Testis (tissue), 3 donors: ENCODE results near the gene INHBB. TPM values are rescaled to one million over a fixed set of nuclear protein-coding genes. Genes with fewer than 3 reads are reported as not detected.

ENCODE experiments used
- DNase-seq: peaks from one replicate; pipeline ENCODE4 v3.0.0-alpha.2; 2019
- H3K27ac ChIP-seq, 2 donors: fragments of 200-600 bp; sonication (generic); one replicate each; pipeline ENCODE4 v1.5.1; 2019
- H3K27me3 ChIP-seq: fragments of 200-600 bp; sonication (generic); one replicate; pipeline ENCODE4 v1.5.1; 2019
- H3K36me3 ChIP-seq: fragments of 200-600 bp; sonication (generic); one replicate; pipeline ENCODE4 v1.5.1; 2017; ENCODE audit warnings: low read depth; ENCODE audit errors: missing control alignments
- H3K4me1 ChIP-seq: fragments of 200-600 bp; sonication (generic); one replicate; pipeline ENCODE4 v1.5.1; 2019
- H3K4me3 ChIP-seq, 2 donors: fragments of 200-600 bp; sonication (generic); one replicate each; pipeline ENCODE4 v1.5.1; 2017 to 2019
- H3K9me3 ChIP-seq: fragments of 200-600 bp; sonication (generic); one replicate; pipeline ENCODE4 v1.5.1; 2017
- CTCF ChIP-seq, 3 experiments: fragments of 450-650 bp in 2 of 3; fragments of 200-600 bp in 1 of 3; sonication (generic) in 1 of 3; IDR thresholded peaks; one replicate each; pipeline ENCODE4 v1.5.1; 2016 to 2019; ENCODE audit warnings: antibody characterized with exemption in 3 of 3, mild to moderate bottlenecking in 2 of 3, moderate library complexity in 1 of 3
- POLR2A ChIP-seq: fragments of 450-650 bp; IDR thresholded peaks from one replicate; pipeline ENCODE4 v1.6.1; 2017; ENCODE audit warnings: antibody characterized with exemption, mild to moderate bottlenecking, moderate library complexity
- WGBS, 2 donors: methylation state at CpG; one replicate each; pipeline ENCODE4 v1.1.5; 2018; 5-methylcytosine and 5-hydroxymethylcytosine counted together
- intact Hi-C: fragments of 100-400 bp; cut with DNase I; formaldehyde crosslinking; loops from one replicate; pipeline ENCODE4 v1.15.1; 2023; ENCODE audit warnings: low total_unique reads
- polyA plus RNA-seq: library from polyadenylated mRNA; stranded (reverse); fragments of 350-450 nt; fragmentation: Illumina TruSeq; extraction: RNeasy Lipid Tissue Mini Kit (QIAGEN cat#74804); gene quantifications from one replicate; pipeline ENCODE4 v1.2.3, GENCODE V29; 2014; ENCODE audit warnings: low read depth, low replicate concordance; ENCODE audit not compliant: insufficient read depth
- total RNA-seq, 2 donors: library from RNA; depleted of rRNA; stranded (reverse); fragments of >200 nt; gene quantifications; one replicate each; pipeline ENCODE4 v1.2.3, GENCODE V29; 2016

The INHBB gene
- total and polyA plus RNA-seq, 3 donors from 2014 or later, result 46.1 to 123 (median 55.4) TPM

DNA sequence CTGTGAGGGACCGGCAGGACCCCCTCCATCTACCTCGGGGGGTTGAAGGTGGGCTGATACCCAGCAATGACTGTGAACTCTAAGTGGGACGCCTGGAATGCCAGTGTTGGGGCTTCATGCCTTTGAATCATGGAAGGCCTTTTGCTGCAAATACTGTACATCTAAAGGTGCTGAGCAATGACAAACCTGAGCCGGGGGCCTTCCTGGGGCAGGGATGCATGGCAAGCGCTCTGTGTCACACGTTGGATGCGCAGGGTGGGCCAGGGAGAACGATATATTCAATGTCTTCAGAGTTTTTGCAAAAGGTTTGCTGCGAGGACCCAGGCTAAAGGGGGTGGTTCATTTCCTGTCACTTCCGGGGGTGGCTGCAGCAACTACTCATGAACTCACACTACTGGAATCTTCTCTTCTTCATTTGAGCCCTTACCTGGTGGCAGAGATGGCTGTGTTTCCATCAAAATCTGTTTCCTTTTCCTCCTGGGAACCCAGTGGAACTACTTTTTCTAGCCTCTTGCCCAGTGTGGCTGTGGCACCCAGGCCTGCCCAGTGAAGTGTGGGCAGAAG, 24.1 kb upstream of the INHBB start:
- Histone ChIP-seq H3K36me3 (no peaks in the 10 kb centered on the region), H3K27me3 (no peaks in the 10 kb centered on the region), H3K9me3 (no peaks in the 10 kb centered on the region), H3K4me1 (peaks cover 26% of the 10 kb centered on the region), H3K27ac (no peak overlapping the region), H3K4me3 (no peak overlapping the region)
- no peak for DNase-seq
- WGBS, 2 donors, result 94 to 98% methylated on average over 10 of the region's 10 CpGs
- TF ChIP-seq CTCF (IDR thresholded peaks at IDR 0.05) (no peak), POLR2A (no peak)
- intact Hi-C loops, result no loop called here

DNA sequence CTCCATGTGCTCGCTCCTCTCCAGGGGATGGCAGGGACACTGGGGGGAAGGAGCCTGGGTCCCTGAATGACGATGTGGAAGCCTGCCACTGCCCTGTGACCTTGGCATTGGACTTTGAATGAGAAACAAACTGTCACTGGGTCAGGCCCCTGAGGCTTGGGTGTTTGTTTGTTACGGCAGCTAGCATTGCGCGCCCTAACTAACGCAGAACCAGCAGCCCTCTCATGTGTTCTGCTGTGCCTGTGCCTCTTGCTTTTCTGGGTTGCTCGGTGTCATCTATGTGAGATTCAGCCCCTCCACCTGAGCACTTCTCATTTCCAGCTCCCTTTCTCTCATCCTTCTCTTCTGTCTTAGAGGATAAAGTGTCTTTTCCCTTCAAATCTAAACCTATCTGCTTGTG, 23.6 kb upstream of the INHBB start:
- no peaks in the 10 kb centered on the region for H3K27me3 ChIP-seq
- H3K27ac ChIP-seq, result no peak overlapping the region
- no peak for DNase-seq
- no peak overlapping the region for H3K4me3 ChIP-seq
- 79 to 92% methylated on average over 7 of the region's 7 CpGs for WGBS, 2 donors
- no peak for TF ChIP-seq POLR2A
- TF ChIP-seq CTCF (IDR thresholded peaks at IDR 0.05), result no peak
- H3K9me3 ChIP-seq, result no peaks in the 10 kb centered on the region
- peaks cover 26% of the 10 kb centered on the region for H3K4me1 ChIP-seq
- H3K36me3 ChIP-seq, result no peaks in the 10 kb centered on the region
- intact Hi-C loops, result no loop called here

GRCh38 chr2:120323214-120323613, 22.7 kb upstream of the INHBB start:
- intact Hi-C loops, result no loop called here
- DNase-seq, result peak; percentile 83

GRCh38 chr2:120323807-120324399, 22.0 kb upstream of the INHBB start:
- Histone ChIP-seq H3K27me3 (no peaks in the 10 kb centered on the region), H3K4me3 (no peak overlapping the region), H3K4me1 (peaks cover 24% of the 10 kb centered on the region), H3K9me3 (no peaks in the 10 kb centered on the region), H3K27ac (no peak overlapping the region), H3K36me3 (no peaks in the 10 kb centered on the region)
- TF ChIP-seq POLR2A, result no peak
- TF ChIP-seq CTCF (IDR thresholded peaks at IDR 0.05), result no peak
- intact Hi-C loops, result no loop called here
- DNase-seq, result no peak
- WGBS, 2 donors, result 71 to 72% methylated on average over 8 to 9 of the region's 10 CpGs

More at GRCh38 chr2:120323214-120323613, 22.7 kb upstream of the INHBB start:
- Histone ChIP-seq H3K9me3 (no peaks in the 10 kb centered on the region), H3K27me3 (no peaks in the 10 kb centered on the region), H3K4me1 (peaks cover 26% of the 10 kb centered on the region), H3K27ac (peak overlapping the region in 1 of 2 donors; percentile 59), H3K4me3 (no peak overlapping the region), H3K36me3 (no peaks in the 10 kb centered on the region)
- TF ChIP-seq CTCF (IDR thresholded peaks at IDR 0.05) (no peak), POLR2A (no peak)
- 45 to 52% methylated on average over 10 of the region's 10 CpGs for WGBS, 2 donors

DNA sequence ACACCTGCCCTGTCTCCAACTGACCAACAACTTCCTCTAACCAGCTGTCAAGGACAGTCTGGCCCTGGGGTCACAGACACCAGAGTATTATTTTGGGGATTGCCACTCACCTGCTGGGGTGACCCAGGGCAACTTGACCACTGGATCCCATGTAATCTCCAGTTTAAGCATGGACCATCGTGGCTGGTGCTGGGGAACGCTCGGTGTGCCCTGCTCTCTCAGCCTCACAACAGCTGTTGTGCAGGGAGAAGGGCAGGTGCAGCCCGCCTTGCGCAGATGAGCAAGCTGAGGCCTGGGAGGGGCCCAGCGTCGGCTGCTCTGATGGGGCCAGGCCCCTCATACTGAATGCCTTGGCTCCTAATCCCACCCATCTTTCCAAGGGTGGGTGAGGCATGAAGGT, 21.0 kb upstream of the INHBB start:
- no peaks in the 10 kb centered on the region for H3K9me3 ChIP-seq
- DNase-seq, result no peak
- no peaks in the 10 kb centered on the region for H3K36me3 ChIP-seq
- no peak overlapping the region for H3K4me3 ChIP-seq
- H3K27ac ChIP-seq, result no peak overlapping the region
- peaks cover 19% of the 10 kb centered on the region for H3K4me1 ChIP-seq
- intact Hi-C loops, result no loop called here
- no peaks in the 10 kb centered on the region for H3K27me3 ChIP-seq
- no peak for TF ChIP-seq CTCF (IDR thresholded peaks at IDR 0.05)
- no peak for TF ChIP-seq POLR2A
- WGBS, 2 donors, result 92 to 100% methylated on average over 1 to 7 of the region's 7 CpGs
